ENCODE measurements around the gene GMCL1.

DNA sequence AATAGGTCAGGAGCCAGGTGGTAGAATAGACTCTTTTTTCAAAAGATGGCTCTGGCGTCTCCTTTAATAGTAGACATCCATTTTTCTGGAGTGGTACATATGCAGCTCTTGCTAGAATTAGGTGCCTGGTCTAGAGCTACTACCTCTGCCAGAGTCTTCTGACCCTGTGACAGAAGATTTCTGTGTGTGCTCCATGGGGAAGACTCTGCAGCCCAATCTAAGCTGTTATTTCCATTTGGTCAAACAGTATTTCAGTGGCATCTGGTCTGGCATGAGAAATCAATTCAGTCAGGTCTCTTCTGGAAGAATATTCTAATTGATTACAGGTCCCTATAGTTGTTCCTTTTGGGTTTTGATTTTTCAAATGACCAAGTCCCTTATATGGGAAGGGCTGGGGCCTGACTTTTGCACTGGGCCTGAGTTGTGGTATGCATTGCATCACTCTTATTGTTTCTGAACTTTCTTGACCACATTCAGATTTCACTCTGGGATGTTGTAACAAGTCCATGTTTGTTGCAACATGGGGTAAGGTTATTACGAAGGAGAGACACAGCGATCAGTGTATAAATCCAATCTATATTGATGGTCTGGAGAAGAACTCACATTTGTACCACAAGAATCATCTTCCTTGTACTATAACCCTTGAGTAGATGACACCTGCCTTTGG, 97.5 kb downstream of the GMCL1 start:
- TF ChIP-seq, protein P1, sequence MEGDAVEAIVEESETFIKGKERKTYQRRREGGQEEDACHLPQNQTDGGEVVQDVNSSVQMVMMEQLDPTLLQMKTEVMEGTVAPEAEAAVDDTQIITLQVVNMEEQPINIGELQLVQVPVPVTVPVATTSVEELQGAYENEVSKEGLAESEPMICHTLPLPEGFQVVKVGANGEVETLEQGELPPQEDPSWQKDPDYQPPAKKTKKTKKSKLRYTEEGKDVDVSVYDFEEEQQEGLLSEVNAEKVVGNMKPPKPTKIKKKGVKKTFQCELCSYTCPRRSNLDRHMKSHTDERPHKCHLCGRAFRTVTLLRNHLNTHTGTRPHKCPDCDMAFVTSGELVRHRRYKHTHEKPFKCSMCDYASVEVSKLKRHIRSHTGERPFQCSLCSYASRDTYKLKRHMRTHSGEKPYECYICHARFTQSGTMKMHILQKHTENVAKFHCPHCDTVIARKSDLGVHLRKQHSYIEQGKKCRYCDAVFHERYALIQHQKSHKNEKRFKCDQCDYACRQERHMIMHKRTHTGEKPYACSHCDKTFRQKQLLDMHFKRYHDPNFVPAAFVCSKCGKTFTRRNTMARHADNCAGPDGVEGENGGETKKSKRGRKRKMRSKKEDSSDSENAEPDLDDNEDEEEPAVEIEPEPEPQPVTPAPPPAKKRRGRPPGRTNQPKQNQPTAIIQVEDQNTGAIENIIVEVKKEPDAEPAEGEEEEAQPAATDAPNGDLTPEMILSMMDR (IDR thresholded peaks at IDR 0.05; ENCODE audit: insufficient read depth, low read length), result no peak
- TF ChIP-seq, protein P2, sequence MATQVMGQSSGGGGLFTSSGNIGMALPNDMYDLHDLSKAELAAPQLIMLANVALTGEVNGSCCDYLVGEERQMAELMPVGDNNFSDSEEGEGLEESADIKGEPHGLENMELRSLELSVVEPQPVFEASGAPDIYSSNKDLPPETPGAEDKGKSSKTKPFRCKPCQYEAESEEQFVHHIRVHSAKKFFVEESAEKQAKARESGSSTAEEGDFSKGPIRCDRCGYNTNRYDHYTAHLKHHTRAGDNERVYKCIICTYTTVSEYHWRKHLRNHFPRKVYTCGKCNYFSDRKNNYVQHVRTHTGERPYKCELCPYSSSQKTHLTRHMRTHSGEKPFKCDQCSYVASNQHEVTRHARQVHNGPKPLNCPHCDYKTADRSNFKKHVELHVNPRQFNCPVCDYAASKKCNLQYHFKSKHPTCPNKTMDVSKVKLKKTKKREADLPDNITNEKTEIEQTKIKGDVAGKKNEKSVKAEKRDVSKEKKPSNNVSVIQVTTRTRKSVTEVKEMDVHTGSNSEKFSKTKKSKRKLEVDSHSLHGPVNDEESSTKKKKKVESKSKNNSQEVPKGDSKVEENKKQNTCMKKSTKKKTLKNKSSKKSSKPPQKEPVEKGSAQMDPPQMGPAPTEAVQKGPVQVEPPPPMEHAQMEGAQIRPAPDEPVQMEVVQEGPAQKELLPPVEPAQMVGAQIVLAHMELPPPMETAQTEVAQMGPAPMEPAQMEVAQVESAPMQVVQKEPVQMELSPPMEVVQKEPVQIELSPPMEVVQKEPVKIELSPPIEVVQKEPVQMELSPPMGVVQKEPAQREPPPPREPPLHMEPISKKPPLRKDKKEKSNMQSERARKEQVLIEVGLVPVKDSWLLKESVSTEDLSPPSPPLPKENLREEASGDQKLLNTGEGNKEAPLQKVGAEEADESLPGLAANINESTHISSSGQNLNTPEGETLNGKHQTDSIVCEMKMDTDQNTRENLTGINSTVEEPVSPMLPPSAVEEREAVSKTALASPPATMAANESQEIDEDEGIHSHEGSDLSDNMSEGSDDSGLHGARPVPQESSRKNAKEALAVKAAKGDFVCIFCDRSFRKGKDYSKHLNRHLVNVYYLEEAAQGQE (IDR thresholded peaks at IDR 0.05; ENCODE audit: insufficient replicate concordance, low read depth), result no peak
- TF ChIP-seq SPI1 (IDR thresholded peaks at IDR 0.05; ENCODE audit: borderline replicate concordance, low read depth), result no peak
- TF ChIP-seq POLR2AphosphoS5 (IDR thresholded peaks at IDR 0.05; ENCODE audit: low read depth), result peak; percentile 65; the same call in 1 of the 2 replicates
- 0 out of 2 replicates have a peak, but pooled peaks have one; percentile 32 for TF ChIP-seq GABPA (IDR thresholded peaks at IDR 0.05; ENCODE audit: low read depth)
